Large intestine (tissue), 3 donors: ENCODE results near the gene ZNF236. TPM values are rescaled to one million over a fixed set of nuclear protein-coding genes. Genes with fewer than 3 reads are reported as not detected.

Experiments used
- DNase-seq, 2 donors: peaks; one replicate each; pipeline versions ENCODE4 v3.0.0 to v3.0.0-alpha.2; 2013
- H3K27ac ChIP-seq: one replicate; pipeline ENCODE4 v1.5.1; 2013; ENCODE audit warnings: low read length
- H3K27me3 ChIP-seq: 2 replicates; pipeline ENCODE4 v1.6.1; 2013; ENCODE audit warnings: low read length; ENCODE audit not compliant: control insufficient read depth, insufficient read depth
- H3K36me3 ChIP-seq: 2 replicates; pipeline ENCODE4 v1.6.1; 2013; ENCODE audit warnings: low read length; ENCODE audit not compliant: control insufficient read depth, insufficient read depth
- H3K4me1 ChIP-seq: one replicate; pipeline ENCODE4 v1.6.1; 2013; ENCODE audit warnings: low read length; ENCODE audit not compliant: control insufficient read depth, insufficient read depth
- H3K4me3 ChIP-seq: one replicate; pipeline ENCODE4 v1.5.1; 2013; ENCODE audit warnings: low read length
- H3K9me3 ChIP-seq: one replicate; pipeline ENCODE4 v1.6.1; 2013; ENCODE audit warnings: mild to moderate bottlenecking, low read depth, low read length, moderate library complexity; ENCODE audit not compliant: control insufficient read depth
- WGBS: methylation state at CpG from one replicate; pipeline ENCODE4 v1.1.5; 2013; ENCODE audit warnings: low lambda C conversion rate; ENCODE audit not compliant: insufficient coverage; 5-methylcytosine and 5-hydroxymethylcytosine counted together
- polyA plus RNA-seq: library from polyadenylated mRNA; unstranded; fragments of 120-200 nt; gene quantifications from one replicate; pipeline ENCODE4 v1.2.1, GENCODE V29; 2013

The ZNF236 gene
- polyA plus RNA-seq, 1 donor, result 7.1 TPM

DNA sequence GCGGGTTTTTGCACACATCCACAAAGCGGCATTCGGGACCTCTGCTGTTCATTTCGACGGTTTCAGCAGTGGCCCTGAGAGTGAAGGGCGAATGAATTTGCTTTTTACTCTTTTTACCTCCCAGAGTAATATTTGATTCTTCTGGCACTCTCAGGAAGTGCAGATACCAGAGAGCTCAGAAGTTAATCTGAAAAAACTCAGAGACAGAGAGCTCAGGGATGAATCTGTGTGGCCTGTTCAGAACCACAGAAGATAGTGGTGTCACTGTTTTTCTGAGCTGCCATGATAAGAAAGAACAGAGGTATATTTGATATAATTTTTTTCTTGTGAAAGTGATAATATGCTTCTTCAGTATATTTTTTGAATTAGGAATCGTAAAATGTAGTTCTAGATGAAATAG lies 181.0 kb downstream of the ZNF236 start:
- H3K4me1 ChIP-seq, result no peaks in the 10 kb centered on the region
- no peak for DNase-seq

DNA sequence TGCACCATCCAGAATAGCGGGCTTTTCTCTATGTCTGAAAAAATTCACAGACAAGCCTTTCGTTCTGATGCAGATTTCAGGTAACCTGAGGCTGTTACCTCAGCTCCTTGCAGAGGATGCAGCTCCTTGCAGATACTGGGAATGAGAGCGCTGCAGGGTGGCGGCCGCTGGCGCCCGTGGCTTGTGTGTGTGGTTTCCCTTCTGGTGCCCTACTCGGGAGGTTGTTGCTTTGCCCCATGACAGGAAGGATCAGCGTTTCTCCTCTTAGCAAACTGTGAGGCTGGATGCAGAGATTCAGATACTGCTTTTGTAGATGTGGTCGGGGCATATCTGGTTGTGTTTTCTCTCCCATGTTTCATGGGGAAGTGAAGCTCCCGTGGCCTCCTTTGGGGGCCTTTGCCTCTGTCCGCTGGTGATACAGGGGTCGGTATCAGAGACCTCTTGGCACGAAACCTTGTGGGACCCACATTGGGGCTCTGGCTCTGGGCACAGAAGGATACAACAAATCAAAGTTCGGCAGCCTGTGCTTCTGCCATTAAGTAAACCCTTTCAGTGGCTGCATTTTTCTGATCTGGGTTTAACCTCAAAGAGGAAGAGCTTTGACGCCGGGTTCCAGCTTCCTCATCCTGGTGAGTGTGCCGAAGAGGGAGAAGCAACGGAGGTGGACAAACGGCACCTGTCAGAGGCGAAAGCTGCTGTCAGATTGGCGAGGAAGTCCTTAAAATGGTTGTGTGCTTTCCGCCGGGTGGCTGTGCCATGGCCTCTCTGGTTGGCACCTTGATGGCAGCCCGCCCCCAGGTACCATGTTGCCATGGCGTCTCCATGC lies 182.4 kb downstream of the ZNF236 start:
- peaks cover 2% of the 10 kb centered on the region for H3K9me3 ChIP-seq
- H3K4me1 ChIP-seq, result no peaks in the 10 kb centered on the region
- WGBS, result 83% methylated on average over 1 of the region's 26 CpGs
- peaks cover 11% of the 10 kb centered on the region for H3K36me3 ChIP-seq
- no peaks in the 10 kb centered on the region for H3K27me3 ChIP-seq
- no peak overlapping the region for H3K27ac ChIP-seq
- DNase-seq, result no peak
- no peak overlapping the region for H3K4me3 ChIP-seq

More for the DNA sequence above, 181.0 kb downstream of the ZNF236 start:
- WGBS, result 94% methylated on average over 2 of the region's 7 CpGs
- H3K9me3 ChIP-seq, result peaks cover 2% of the 10 kb centered on the region
- no peak overlapping the region for H3K27ac ChIP-seq
- H3K4me3 ChIP-seq, result no peak overlapping the region
- peaks cover 3% of the 10 kb centered on the region for H3K36me3 ChIP-seq
- no peaks in the 10 kb centered on the region for H3K27me3 ChIP-seq

DNA sequence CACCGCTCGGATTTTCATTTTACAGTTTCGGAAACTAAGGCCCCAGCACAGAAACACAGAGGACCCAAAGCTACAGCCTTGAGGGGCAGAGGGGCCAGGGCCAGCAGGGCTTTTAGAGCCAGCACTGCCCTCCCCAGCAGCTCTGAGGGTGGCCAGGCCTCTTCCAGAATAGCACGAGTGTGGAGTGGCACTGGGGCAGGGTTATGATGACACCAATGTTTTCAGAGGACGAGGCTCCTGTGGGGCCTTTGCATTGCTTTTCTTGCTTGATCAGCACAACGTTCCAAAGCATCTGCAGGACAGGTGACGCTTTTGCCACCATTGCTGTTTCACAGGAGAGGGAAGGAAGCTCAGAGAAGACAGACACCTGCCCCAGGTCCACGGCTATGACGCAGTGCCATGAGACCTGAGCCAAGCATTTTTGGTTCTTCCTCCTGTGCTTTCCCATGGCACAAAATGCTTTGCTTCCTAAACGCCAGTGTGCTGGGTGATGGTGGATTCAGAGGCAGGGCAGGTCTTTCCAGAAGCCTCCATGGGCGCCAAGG lies 183.4 kb downstream of the ZNF236 start:
- H3K27ac ChIP-seq, result no peak overlapping the region
- no CpG with 5 or more reads among the region's 11 CpGs for WGBS

DNA sequence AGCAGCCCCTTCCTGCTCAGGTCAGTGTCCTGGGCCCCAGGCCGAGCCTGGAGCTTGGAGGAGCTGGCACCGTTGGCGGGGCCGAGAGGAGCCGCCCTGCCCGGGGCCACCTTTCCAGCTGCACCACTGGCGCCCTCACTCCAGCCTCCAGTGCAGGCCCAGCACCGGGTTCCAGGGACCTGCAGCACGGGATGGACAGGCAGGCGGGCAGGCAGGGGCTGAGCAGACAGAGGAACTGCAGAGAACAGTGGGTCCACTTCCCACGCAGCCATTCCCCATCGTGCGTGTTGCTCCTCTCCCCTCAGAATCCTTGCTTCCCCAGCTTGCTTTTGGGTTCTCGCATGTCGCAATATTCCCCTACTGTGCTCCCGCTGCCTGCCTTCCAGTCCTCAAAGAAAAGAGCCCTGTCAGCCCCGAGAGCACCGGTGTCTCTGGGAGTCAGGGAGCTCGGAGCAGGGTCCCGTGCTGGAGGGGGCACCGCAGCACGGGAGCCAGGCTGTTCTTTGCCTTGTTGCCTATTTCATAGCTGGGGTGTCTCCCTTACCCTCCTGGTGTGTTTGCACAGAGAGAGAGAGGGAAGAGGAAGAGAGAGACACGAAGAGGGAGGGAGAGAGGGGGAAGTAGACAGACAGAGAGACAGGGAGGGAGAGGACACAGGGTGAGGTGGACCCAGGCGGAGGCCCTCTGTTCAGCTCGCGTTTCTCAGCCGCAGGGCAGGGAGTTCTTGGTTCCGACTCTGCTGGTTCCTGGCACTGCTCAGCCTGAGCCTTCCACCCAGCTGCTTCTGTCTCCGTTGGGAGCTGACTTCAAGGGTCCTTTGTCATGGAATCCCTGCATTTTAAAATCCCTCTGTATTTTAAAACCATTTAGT lies 184.2 kb downstream of the ZNF236 start:
- H3K27ac ChIP-seq, result no peak overlapping the region
- H3K36me3 ChIP-seq, result peaks cover 21% of the 10 kb centered on the region
- DNase-seq, result no peak
- 40% methylated on average over 1 of the region's 29 CpGs for WGBS
- H3K4me1 ChIP-seq, result no peaks in the 10 kb centered on the region
- no peaks in the 10 kb centered on the region for H3K27me3 ChIP-seq
- H3K9me3 ChIP-seq, result peaks cover 2% of the 10 kb centered on the region
- H3K4me3 ChIP-seq, result no peak overlapping the region

More for the DNA sequence above, 183.4 kb downstream of the ZNF236 start:
- Histone ChIP-seq H3K4me3 (no peak overlapping the region), H3K4me1 (no peaks in the 10 kb centered on the region), H3K27me3 (no peaks in the 10 kb centered on the region), H3K9me3 (peaks cover 2% of the 10 kb centered on the region), H3K36me3 (peaks cover 14% of the 10 kb centered on the region)
- no peak for DNase-seq

DNA sequence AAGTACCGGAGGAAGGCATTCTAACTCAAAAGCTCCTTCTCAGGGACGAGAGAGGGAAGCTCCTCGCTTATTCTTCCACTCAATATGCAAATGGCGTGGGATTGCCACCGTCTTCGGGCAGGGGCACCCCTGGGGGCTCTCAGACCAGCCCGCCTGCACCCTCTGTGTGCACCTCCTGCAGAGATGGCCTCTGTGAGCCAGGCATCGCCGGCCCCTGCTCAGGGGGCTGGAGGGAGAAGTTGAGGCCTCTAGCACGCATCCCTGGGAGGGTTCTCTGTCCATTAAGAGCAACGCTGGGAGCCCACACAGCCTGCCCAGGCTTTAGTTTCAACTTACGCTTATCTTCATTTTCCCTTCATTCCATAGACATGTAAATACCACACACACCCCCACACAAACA lies 184.9 kb downstream of the ZNF236 start:
- no peaks in the 10 kb centered on the region for H3K27me3 ChIP-seq
- H3K36me3 ChIP-seq, result peaks cover 24% of the 10 kb centered on the region
- DNase-seq, result no peak
- no CpG with 5 or more reads among the region's 12 CpGs for WGBS
- H3K4me3 ChIP-seq, result no peak overlapping the region
- H3K27ac ChIP-seq, result no peak overlapping the region
- no peaks in the 10 kb centered on the region for H3K4me1 ChIP-seq
- peaks cover 2% of the 10 kb centered on the region for H3K9me3 ChIP-seq

DNA sequence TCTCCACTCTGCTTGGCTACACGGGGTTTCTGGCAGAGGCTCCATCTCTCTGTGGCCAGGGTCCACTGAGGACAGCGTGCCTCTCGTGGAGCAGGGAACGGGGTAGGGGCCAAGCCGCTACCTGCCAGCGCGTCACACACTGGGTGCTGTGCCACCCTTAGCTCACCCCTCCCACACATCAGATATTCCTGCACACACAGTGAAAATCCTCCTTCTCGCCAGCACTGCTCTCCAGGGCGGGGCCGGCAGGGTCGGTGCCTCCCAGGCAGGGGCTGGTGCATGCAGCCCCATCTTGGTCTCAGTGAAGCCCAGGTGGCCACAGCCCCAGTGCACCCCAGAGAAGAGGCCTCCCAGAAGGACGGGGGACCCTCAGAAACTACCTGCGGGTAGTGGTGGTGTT lies 185.6 kb downstream of the ZNF236 start:
- H3K36me3 ChIP-seq, result peaks cover 24% of the 10 kb centered on the region
- no peak overlapping the region for H3K4me3 ChIP-seq
- peaks cover 2% of the 10 kb centered on the region for H3K9me3 ChIP-seq
- DNase-seq, result no peak
- H3K4me1 ChIP-seq, result no peaks in the 10 kb centered on the region
- H3K27me3 ChIP-seq, result no peaks in the 10 kb centered on the region
- WGBS, result no CpG with 5 or more reads among the region's 13 CpGs
- no peak overlapping the region for H3K27ac ChIP-seq

DNA sequence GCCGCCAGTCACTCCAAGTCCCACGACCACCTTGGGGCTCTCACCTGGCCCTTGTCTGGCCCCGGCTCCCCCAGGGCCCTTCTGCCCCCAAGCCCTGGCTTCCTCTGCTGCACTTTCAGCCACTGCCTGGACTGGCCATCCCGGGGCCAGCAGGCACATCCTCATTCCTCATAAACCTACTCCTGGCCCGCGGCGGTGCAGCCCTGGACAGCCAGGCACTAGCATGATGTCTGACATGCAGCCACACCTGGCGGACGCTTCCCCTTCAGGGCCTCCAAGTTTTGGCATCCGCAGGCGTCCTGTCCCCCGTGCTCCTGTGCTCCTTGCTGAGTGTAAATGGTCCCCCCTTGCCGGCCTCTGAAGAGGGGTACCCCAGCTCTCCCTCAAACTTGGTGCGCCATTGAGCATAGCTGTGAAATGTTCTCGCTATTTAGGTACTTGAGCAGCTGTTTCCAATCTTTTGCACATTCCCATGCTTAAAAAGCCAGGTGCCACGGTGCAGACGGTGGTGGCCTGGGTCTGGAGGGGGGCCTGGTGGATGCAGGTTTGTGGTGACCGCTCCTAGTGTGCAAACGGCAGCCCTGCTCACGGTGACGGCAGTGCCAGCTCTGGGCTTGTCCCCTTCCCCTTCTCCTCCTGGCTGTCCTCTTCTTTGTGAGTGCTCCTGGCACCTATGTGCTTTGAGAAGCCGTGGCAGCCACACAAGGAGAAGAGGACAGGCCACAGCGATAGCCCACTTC lies 186.4 kb downstream of the ZNF236 start:
- WGBS, result no CpG with 5 or more reads among the region's 23 CpGs
- peaks cover 2% of the 10 kb centered on the region for H3K9me3 ChIP-seq
- H3K36me3 ChIP-seq, result peaks cover 24% of the 10 kb centered on the region
- no peaks in the 10 kb centered on the region for H3K4me1 ChIP-seq
- no peak overlapping the region for H3K4me3 ChIP-seq
- DNase-seq, result no peak
- no peaks in the 10 kb centered on the region for H3K27me3 ChIP-seq
- no peak overlapping the region for H3K27ac ChIP-seq

DNA sequence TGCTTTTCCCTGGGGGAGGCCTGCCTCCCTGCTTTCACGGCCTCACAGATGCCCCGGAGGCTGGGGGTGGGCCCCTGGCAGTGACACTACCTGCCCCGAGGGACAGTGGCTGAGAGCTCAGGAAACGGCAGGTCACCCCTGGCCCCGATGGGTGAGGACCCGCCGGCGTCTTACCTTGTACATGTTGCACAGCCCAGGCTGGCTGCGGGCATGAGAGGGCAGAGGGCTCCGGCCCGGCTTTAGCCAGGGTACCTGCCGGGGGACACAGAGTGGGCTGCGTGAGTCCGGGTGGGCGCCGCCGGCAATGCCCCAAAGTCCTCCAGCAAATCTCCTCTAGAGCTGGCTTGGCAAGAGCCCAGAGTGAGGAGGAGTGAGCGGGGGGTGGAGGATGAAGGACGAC lies 187.3 kb downstream of the ZNF236 start:
- H3K36me3 ChIP-seq, result peaks cover 26% of the 10 kb centered on the region
- H3K4me3 ChIP-seq, result no peak overlapping the region
- no peak for DNase-seq
- no peak overlapping the region for H3K27ac ChIP-seq
- no peaks in the 10 kb centered on the region for H3K27me3 ChIP-seq
- peaks cover 2% of the 10 kb centered on the region for H3K9me3 ChIP-seq
- 93% methylated on average over 3 of the region's 19 CpGs for WGBS
- no peaks in the 10 kb centered on the region for H3K4me1 ChIP-seq

DNA sequence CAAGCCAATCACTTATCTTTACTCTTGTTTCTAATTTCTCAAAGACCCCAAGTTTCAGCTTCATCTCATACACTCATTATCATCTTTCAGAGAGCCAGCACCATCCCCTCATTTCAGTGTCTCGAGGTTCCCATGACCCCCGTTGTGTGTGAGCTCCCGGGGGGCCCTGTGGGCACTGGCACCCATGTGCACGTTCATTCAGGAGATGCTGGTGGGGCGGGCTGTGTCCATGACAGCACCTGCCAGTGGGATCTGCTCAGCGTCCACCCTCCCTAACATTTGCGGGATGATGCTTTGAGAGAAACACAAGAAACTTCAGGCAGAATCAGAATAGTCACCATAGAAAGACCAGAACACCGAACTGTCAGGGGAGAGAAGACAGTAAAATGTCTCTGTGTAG lies 189.8 kb downstream of the ZNF236 start:
- H3K27me3 ChIP-seq, result no peaks in the 10 kb centered on the region
- no peak overlapping the region for H3K27ac ChIP-seq
- no peaks in the 10 kb centered on the region for H3K4me1 ChIP-seq
- no peak overlapping the region for H3K4me3 ChIP-seq
- WGBS, result no CpG with 5 or more reads among the region's 8 CpGs
- no peaks in the 10 kb centered on the region for H3K9me3 ChIP-seq
- no peak for DNase-seq
- peaks cover 37% of the 10 kb centered on the region for H3K36me3 ChIP-seq
